ENCODE data around the gene FYB1. TPM values are rescaled to one million over a fixed set of nuclear protein-coding genes. Genes with fewer than 3 reads are reported as not detected.
"Not testable (repeated sequence)": the region's sequence is repeated elsewhere in the genome, so short reads cannot be mapped to it uniquely, and the experiment has no call there.

Gene FYB1
- polyA plus RNA-seq, 12 donors: 1.6 to 10.5 (median 2.2) TPM; not detected in 1

- no peak for DNase-seq
Measured at GRCh38 chr5:39187831-39188731, 31.3 kb downstream of the FYB1 start.

GRCh38 chr5:39186722-39187539 is 32.4 kb downstream of the FYB1 start:
- DNase-seq: no peak

GRCh38 chr5:39186289-39186688 is 33.1 kb downstream of the FYB1 start:
- no peak for DNase-seq

- no peak for DNase-seq
Measured at GRCh38 chr5:39185761-39186160, 33.6 kb downstream of the FYB1 start.

GRCh38 chr5:39179561-39179960 is 39.8 kb downstream of the FYB1 start:
- DNase-seq: not testable (repeated sequence)

GRCh38 chr5:39178861-39179260 is 40.5 kb downstream of the FYB1 start:
- DNase-seq: no peak

- no peak for DNase-seq
Measured at GRCh38 chr5:39178171-39178570, 41.2 kb downstream of the FYB1 start.

GRCh38 chr5:39177631-39177964 is 41.8 kb downstream of the FYB1 start:
- DNase-seq: no peak

GRCh38 chr5:39176759-39177630 is 42.4 kb downstream of the FYB1 start:
- no peak for DNase-seq

GRCh38 chr5:39175273-39175955 is 43.9 kb downstream of the FYB1 start:
- no peak for DNase-seq

- no peak for DNase-seq
Measured at GRCh38 chr5:39173069-39173468, 46.3 kb downstream of the FYB1 start.

GRCh38 chr5:39172593-39172992 is 46.8 kb downstream of the FYB1 start:
- DNase-seq: no peak

- no peak for DNase-seq
Measured at GRCh38 chr5:39171647-39172046, 47.7 kb downstream of the FYB1 start.

GRCh38 chr5:39169081-39169480 is 50.3 kb downstream of the FYB1 start:
- no peak for DNase-seq

GRCh38 chr5:39167972-39168342 is 51.4 kb downstream of the FYB1 start:
- DNase-seq: no peak

- DNase-seq: no peak
Measured at GRCh38 chr5:39167141-39167971, 52.0 kb downstream of the FYB1 start.

- DNase-seq: no peak
Measured at GRCh38 chr5:39164529-39165402, 54.6 kb downstream of the FYB1 start.

- no peak for DNase-seq
Measured at GRCh38 chr5:39164016-39164415, 55.3 kb downstream of the FYB1 start.

- no peak for DNase-seq
Measured at GRCh38 chr5:39161578-39161977, 57.8 kb downstream of the FYB1 start.

All from muscle of arm (tissue), 12 donors.